Psoas muscle (tissue), 8 donors: ENCODE data around the gene IL21R. TPM values are rescaled to one million over a fixed set of nuclear protein-coding genes. Genes with fewer than 3 reads are reported as not detected.

Source experiments
- ATAC-seq, 4 donors: fragments of 200-7000 bp; cut with Tn5 transposase; one replicate each; pipeline ENCODE4 v1.9.1; 2020; ENCODE audit warnings: moderate library complexity in 3 of 4, mild to moderate bottlenecking in 2 of 4
- DNase-seq, 2 donors: peaks; one replicate each; pipeline ENCODE4 v3.0.0-alpha.2; 2020
- H3K27ac ChIP-seq: fragments of 200-600 bp; one replicate; pipeline ENCODE4 v1.8.0; 2022
- H3K27me3 ChIP-seq, 3 donors: fragments of 200-600 bp in 1 of 3; one replicate each; pipeline versions ENCODE4 v1.6.1 to v1.8.0; 2013 to 2022; ENCODE audit warnings: low read length in 2 of 3, mild to moderate bottlenecking in 2 of 3, moderate library complexity in 1 of 3; ENCODE audit not compliant: insufficient read depth in 3 of 3
- H3K36me3 ChIP-seq, 2 donors: fragments of 200-600 bp in 1 of 2; one replicate each; pipeline versions ENCODE4 v1.6.1 to v1.8.0; 2013 to 2022; ENCODE audit warnings: low read depth in 1 of 2, mild to moderate bottlenecking in 1 of 2, moderate library complexity in 1 of 2; ENCODE audit not compliant: insufficient read depth in 1 of 2
- H3K4me1 ChIP-seq: fragments of 200-600 bp; one replicate; pipeline ENCODE4 v1.8.0; 2022
- H3K4me3 ChIP-seq: fragments of 200-600 bp; one replicate; pipeline ENCODE4 v1.8.0; 2022; ENCODE audit warnings: mild to moderate bottlenecking
- H3K9me3 ChIP-seq: fragments of 200-600 bp; one replicate; pipeline ENCODE4 v1.8.0; 2022
- CTCF ChIP-seq: fragments of 200-600 bp; IDR thresholded peaks from one replicate; pipeline ENCODE4 v1.8.0; 2022; ENCODE audit warnings: antibody characterized with exemption
- WGBS, 3 donors: extraction: QIAGEN DNeasy Blood & Tissue Kit; methylation state at CpG; one replicate each; pipeline versions ENCODE4 v1.1.6 to v1.1.7; 2013; 5-methylcytosine and 5-hydroxymethylcytosine counted together
- intact Hi-C, 2 donors: fragments of 100-400 bp; cut with DNase I; formaldehyde crosslinking; loops; one replicate each; pipeline versions ENCODE4 v1.11.0 to v1.14.2; 2022
- polyA plus RNA-seq, 3 donors: library from polyadenylated mRNA; stranded (reverse); fragments of 200-250 nt; gene quantifications; one replicate each; pipeline ENCODE4 v1.2.3, GENCODE V29; 2013
- total RNA-seq, 4 donors: library from RNA; stranded (reverse); fragmentation: NEBNext Ultra II Directional in 2 of 4; extraction: Animal tissue kit (Norgen Biotek cat#: 25700) in 2 of 4; gene quantifications; one replicate each; pipeline versions ENCODE4 v1.2.1 to v1.2.4, GENCODE V29; 2021 to 2023
- donor health status: healthy with polysubstance abuse.
- donor health status: DM: no; HTN: no; CAD: no; lungs with moderate emphysema.
- donor health status: Bipolar disorder and iron deficiency.
- donor health status: healthy.
- donor health status: DM: yes; HTN: yes; CAD: no.
- donor health status: DM: no; HTN: no; CAD: no.
- donor health status: DM: no; HTN: no; CAD: no.
- donor health status: DM: yes; HTN: yes; CAD: no.

Gene IL21R
- total and polyA plus RNA-seq, 7 donors: 0.01 to 0.15 (median 0.08) TPM; not detected in 2

- no peak overlapping the region for H3K4me3 ChIP-seq
- no peak for DNase-seq
- H3K9me3 ChIP-seq: peaks cover under 1% of the 10 kb centered on the region
- WGBS, 3 donors: 88 to 89% (median 89%) methylated on average over 10 of the region's 10 CpGs
- intact Hi-C loops: no loop called here
- no peaks in the 10 kb centered on the region for H3K4me1 ChIP-seq
- no peak overlapping the region for H3K27ac ChIP-seq
- H3K27me3 ChIP-seq: peaks cover 0 to 27% (median 0%) of the 10 kb centered on the region in 3 donors
- ATAC-seq: no peak
- TF ChIP-seq CTCF: no peak
- H3K36me3 ChIP-seq: no peaks in the 10 kb centered on the region
These were observed 2.3 kb downstream of the IL21R start for GRCh38 chr16:27404163-27404823.

DNA sequence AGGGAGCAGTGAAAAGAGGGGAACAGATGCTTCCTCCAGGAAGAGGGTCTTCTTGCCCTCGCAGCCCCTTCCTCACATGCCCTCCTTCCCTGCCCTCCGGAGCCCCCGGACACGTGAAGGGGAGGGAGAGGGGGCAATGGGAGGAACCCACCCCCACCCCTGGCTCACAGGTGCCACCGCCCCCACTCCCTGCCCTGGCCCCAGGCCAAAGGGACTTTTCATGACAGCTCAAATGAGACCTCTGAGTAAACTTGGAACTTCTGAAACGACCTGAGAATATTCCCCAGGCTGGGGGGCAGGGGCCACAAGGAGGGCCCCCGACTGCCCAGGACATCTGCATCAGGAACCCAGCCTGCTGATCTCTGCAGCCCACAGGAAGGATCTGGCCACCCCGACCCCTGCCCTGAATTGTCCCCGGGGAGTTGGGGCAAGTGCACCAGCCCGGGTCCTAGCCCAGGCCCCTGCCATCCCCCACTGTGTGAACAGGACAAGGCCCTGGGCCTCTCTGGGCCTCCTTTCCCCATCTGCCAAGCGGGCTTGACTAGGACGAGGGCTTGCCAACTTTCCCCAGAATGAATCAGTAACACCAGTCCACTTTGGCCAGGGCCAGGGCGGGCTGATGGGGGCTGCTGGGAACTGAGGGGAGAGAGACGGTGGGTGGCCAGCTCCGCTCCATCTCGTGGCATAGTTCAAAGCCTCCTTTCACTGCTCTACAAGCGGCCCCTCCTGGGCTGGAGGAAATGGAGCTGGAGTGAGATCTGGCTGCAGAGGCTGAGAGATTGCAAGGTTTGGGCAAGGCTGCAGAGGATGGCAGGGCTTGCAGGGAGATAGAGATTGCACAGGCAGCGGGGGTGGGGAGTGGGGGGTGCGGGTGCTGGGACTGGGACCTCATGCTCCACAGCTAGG is 3.8 kb downstream of the IL21R start:
- DNase-seq: no peak

DNA sequence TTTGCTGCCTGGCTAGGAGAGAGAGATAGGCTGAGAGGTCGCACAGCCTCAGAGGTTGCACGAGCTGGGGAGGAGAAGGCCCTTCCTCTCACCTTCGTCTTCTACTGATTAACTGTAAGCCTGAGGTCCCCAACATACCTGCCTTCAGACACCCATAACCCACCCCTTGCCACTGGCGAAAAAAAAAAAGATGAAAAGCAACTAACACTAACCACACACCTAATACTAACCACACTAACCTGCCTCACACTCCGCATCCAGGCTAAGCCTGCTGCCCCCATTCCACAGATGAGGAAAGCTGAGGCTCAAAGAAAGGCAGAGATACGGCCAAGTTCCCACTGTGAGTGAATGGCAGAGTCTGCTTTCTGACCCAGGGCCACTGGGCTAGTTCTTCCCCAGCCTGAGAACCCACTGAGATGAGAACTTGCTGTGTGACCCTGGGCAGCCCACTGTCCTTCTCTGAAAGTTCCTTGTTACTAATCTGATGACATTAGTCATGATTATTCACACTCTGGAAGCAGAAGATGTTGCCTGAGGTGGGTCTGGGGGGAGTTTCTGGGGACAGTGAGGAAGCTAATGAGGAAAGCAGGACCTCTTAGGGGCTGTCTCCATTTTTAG is 4.6 kb downstream of the IL21R start:
- H3K27ac ChIP-seq: no peak overlapping the region
- intact Hi-C loops: no loop called here
- no peaks in the 10 kb centered on the region for H3K4me1 ChIP-seq
- TF ChIP-seq CTCF: no peak
- DNase-seq (no peak), ATAC-seq (no peak)
- WGBS, 3 donors: 65 to 69% (median 67%) methylated on average over 6 of the region's 6 CpGs
- peaks cover 0 to 27% (median 0%) of the 10 kb centered on the region in 3 donors for H3K27me3 ChIP-seq
- H3K4me3 ChIP-seq: no peak overlapping the region
- peaks cover 11% of the 10 kb centered on the region for H3K9me3 ChIP-seq
- no peaks in the 10 kb centered on the region for H3K36me3 ChIP-seq

More for the DNA sequence above, 3.8 kb downstream of the IL21R start:
- H3K27ac ChIP-seq: no peak overlapping the region
- intact Hi-C loops: no loop called here
- no peak overlapping the region for H3K4me3 ChIP-seq
- peak in 1 of 4 donors; percentile 29 for ATAC-seq
- H3K9me3 ChIP-seq: peaks cover 9% of the 10 kb centered on the region
- 30 to 43% (median 32%) methylated on average over 16 to 19 of the region's 19 CpGs for WGBS, 3 donors
- H3K36me3 ChIP-seq: no peaks in the 10 kb centered on the region
- no peak for TF ChIP-seq CTCF
- no peaks in the 10 kb centered on the region for H3K4me1 ChIP-seq
- peaks cover 0 to 27% (median 0%) of the 10 kb centered on the region in 3 donors for H3K27me3 ChIP-seq

GRCh38 chr16:27407133-27407532 is 5.2 kb downstream of the IL21R start:
- no peak overlapping the region for H3K27ac ChIP-seq
- WGBS, 3 donors: 75 to 82% (median 79%) methylated on average over 2 of the region's 2 CpGs
- TF ChIP-seq CTCF: no peak
- ATAC-seq: no peak
- peaks cover 13% of the 10 kb centered on the region for H3K9me3 ChIP-seq
- DNase-seq: no peak
- intact Hi-C loops: no loop called here
- H3K36me3 ChIP-seq: no peaks in the 10 kb centered on the region
- H3K4me1 ChIP-seq: no peaks in the 10 kb centered on the region
- H3K4me3 ChIP-seq: no peak overlapping the region
- H3K27me3 ChIP-seq: peaks cover 0 to 27% (median 0%) of the 10 kb centered on the region in 3 donors
